HL-60/S4 treated with phorbol 12-myristate 13-acetate at 8.2 ng/mL for 4 days and 3 days (cell line): ENCODE results near the gene SDF4.

Experiments used
- in situ Hi-C: fragments of 300-500 bp; cut with MboI; formaldehyde crosslinking; loops from 2 replicates; pipeline ENCODE4 v1.15.0; 2022; ENCODE audit warnings: low sequenced_read_pairs

Gene SDF4

DNA sequence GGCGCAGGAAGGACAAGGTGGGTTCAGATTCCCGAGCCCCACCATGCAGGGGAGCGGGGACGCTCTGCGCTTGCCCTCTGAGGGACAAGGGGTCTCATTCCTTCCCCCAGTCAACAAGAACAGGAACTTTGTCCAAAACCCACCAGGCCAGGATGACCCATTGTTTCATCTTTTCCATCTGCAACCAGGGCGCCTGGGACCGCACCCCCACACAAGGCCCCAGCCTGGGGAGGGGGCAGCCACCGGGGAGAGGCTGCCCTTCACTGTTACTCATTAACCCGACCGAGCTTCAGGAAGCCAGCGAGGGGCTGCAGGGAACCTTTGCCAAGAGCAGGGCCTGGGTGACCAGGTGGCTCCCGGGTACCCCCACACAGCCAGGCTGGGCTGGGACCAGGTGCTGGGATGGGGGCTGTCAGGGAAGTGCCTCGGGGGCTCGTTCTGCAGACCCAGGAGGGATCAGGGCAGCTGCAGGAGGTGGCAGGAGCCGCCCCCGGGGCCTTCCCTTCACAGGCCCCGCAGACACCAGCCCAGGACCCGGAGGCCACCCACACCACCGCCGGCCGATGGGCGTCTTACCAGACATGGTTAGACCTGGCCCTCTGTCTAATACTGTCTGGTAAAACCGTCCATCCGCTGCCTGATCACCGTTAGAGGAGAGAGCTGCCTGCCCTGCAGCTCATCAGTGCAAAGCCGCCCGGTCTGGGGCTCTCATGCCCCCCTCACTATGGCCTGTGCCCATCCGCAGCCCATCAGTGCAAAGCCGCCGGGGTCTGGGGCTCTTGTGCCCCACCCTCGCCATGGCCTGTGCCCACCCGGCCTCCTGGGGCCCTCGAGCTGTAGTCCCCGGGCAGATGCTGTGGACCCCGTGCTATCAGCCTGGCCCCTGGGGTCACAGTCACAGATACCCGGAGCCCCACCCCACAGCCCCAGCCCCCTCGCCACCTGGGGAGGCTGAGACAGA, 63.1 kb downstream of the SDF4 start:
- in situ Hi-C loops, result no loop called here

DNA sequence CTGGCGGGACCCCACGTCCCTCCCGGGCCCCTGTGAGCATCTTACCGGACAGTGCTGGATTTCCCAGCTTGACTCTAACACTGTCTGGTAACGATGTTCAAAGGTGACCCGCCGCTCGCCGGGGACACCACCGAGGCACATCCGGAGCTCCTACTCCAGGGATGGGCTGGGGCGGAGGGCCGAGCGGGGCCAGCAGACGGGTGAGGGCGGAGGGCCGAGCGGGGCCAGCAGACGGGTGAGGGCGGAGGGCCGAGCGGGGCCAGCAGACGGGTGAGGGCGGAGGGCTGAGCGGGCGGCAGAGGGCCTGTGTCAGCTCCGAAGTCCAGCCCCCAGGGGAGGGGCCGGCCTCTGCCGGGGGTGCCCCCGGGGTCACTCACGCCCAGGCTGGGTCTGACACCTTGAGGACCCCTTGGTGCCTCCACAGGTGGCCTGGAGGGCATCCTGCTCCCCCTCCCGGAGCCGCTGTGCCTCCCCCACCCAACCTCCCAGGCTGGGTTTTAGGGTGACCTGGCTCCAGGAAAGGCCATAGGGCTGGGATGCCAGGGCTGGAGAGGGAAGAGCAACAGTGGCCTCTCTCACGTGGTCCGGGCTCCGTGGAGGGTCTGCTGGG, 63.9 kb downstream of the SDF4 start:
- in situ Hi-C loops, result no loop called here

DNA sequence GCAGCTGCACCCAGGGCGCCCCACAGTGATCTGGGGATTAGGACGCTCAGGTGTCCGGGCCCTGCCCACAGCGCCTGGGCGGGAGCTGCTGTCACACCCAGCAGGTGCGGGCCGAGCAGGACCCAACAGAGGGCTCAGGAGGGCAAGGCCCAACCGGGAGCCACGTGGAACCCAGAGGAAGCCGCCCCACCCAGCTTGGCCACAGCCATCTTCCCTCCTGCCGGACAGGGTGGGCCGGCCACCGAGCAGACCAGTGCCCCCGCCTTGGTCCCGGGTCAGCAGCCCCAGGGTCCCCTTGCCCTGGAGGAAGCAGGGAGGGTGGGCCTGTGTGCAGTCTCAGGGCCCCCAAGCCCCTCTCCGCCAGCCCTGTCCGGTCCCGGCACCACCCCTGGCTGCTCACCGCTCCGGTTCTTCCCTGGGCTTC, 64.4 kb downstream of the SDF4 start:
- in situ Hi-C loops, result no loop called here
